ENCODE results near the gene KLRC2. TPM values are rescaled to one million over a fixed set of nuclear protein-coding genes. Genes with fewer than 3 reads are reported as not detected.

KLRC2 gene
- total and polyA plus RNA-seq, 2 of the 4 experiments (the other 2 are of a cell fraction) = not detected

DNA sequence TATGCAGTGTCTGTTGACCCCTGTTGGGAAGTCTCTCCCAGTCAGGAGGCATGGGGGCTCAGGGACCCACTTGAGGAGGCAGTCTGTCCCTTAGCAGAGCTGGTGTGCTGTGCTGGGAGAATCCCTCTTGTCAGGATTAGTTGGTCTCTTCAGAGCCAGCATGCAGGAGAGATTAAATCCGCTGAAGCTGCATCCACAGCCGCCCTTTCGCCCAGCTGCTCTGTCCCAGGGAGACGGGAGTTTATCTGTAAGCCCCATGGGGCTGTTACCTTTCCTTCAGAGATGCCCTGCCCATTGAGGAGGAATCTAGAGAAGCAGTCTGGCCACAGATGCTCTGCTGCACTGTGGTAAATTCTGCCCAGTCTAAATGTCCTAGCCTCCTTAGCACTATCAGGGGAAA is 30.5 kb upstream of the KLRC2 start:
- TF ChIP-seq SMC3 (IDR thresholded peaks at IDR 0.05; ENCODE audit: low read depth, low read length) (no peak), RFX5 (IDR thresholded peaks at IDR 0.05; ENCODE audit: low read depth, low read length) (no peak), RAD21 (IDR thresholded peaks at IDR 0.05; ENCODE audit: low read length) (no peak), MAZ (IDR thresholded peaks at IDR 0.05; ENCODE audit: borderline replicate concordance, low read depth, low read length) (no peak), FOS (IDR thresholded peaks at IDR 0.05; ENCODE audit: low read depth, low read length) (no peak), RCOR1 (IDR thresholded peaks at IDR 0.05; ENCODE audit: insufficient replicate concordance, low read length) (no peak), BHLHE40 (IDR thresholded peaks at IDR 0.05; ENCODE audit: low read depth, low read length) (no peak), CHD1 (IDR thresholded peaks at IDR 0.05; ENCODE audit: low read depth, low read length) (no peak), MAFK (IDR thresholded peaks at IDR 0.05; ENCODE audit: low read depth, low read length) (no peak), POLR2A (IDR thresholded peaks at IDR 0.05; ENCODE audit: low read depth, low read length) (no peak), NFE2L2 (IDR thresholded peaks at IDR 0.05; ENCODE audit: low read depth, low read length) (no peak), MXI1 (IDR thresholded peaks at IDR 0.05; ENCODE audit: borderline replicate concordance, low read depth, low read length) (no peak), CEBPB (IDR thresholded peaks at IDR 0.05; ENCODE audit: low read depth, low read length) (no peak)
- TF ChIP-seq, protein P1, sequence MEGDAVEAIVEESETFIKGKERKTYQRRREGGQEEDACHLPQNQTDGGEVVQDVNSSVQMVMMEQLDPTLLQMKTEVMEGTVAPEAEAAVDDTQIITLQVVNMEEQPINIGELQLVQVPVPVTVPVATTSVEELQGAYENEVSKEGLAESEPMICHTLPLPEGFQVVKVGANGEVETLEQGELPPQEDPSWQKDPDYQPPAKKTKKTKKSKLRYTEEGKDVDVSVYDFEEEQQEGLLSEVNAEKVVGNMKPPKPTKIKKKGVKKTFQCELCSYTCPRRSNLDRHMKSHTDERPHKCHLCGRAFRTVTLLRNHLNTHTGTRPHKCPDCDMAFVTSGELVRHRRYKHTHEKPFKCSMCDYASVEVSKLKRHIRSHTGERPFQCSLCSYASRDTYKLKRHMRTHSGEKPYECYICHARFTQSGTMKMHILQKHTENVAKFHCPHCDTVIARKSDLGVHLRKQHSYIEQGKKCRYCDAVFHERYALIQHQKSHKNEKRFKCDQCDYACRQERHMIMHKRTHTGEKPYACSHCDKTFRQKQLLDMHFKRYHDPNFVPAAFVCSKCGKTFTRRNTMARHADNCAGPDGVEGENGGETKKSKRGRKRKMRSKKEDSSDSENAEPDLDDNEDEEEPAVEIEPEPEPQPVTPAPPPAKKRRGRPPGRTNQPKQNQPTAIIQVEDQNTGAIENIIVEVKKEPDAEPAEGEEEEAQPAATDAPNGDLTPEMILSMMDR (conservative IDR thresholded peaks at IDR 0.05; ENCODE audit: low read depth, low read length) = no peak
- TF ChIP-seq, protein P2, sequence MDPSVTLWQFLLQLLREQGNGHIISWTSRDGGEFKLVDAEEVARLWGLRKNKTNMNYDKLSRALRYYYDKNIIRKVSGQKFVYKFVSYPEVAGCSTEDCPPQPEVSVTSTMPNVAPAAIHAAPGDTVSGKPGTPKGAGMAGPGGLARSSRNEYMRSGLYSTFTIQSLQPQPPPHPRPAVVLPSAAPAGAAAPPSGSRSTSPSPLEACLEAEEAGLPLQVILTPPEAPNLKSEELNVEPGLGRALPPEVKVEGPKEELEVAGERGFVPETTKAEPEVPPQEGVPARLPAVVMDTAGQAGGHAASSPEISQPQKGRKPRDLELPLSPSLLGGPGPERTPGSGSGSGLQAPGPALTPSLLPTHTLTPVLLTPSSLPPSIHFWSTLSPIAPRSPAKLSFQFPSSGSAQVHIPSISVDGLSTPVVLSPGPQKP (IDR thresholded peaks at IDR 0.05; ENCODE audit: borderline replicate concordance, low read depth, low read length) = no peak
- TF ChIP-seq, protein P3, sequence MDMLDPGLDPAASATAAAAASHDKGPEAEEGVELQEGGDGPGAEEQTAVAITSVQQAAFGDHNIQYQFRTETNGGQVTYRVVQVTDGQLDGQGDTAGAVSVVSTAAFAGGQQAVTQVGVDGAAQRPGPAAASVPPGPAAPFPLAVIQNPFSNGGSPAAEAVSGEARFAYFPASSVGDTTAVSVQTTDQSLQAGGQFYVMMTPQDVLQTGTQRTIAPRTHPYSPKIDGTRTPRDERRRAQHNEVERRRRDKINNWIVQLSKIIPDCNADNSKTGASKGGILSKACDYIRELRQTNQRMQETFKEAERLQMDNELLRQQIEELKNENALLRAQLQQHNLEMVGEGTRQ (IDR thresholded peaks at IDR 0.05; ENCODE audit: low read depth, low read length) = no peak
- no peak overlapping the region for H2AK9ac ChIP-seq (replicated peaks; ENCODE audit: low read depth, low read length, poor library complexity)
- H2AK5ac ChIP-seq (ENCODE audit: low read depth, low read length) = no peak overlapping the region
- no peak overlapping the region for H2BK20ac ChIP-seq (ENCODE audit: low read depth, low read length)
- H3K9me3 ChIP-seq (ENCODE audit: control insufficient read depth, insufficient read depth, low read length) = no peaks in the 10 kb centered on the region
- ChIA-PET POLR2A (ENCODE audit: unreplicated experiment) (no interaction called here), CTCF (no interaction called here)
- no peak overlapping the region for H3K4ac ChIP-seq (ENCODE audit: low read depth, low read length)
- H3K9me1 ChIP-seq (ENCODE audit: insufficient read depth, low read length) = no peaks in the 10 kb centered on the region
- H4K8ac ChIP-seq (ENCODE audit: low read depth in 2 of 2, low read length in 2 of 2) = no peak overlapping the region
- 72% methylated on average over 4 of the region's 4 CpGs; no CpG with 5 or more reads in 1 of the 2 experiments for WGBS, 2 experiments (ENCODE audit: extremely low coverage in 2 of 2, insufficient read length in 1 of 2)
- H3K23ac ChIP-seq (ENCODE audit: low read depth, low read length) = no peak overlapping the region
- H3K56ac ChIP-seq (ENCODE audit: extremely low read depth, insufficient read depth, low read length) = no peak overlapping the region
- no peak overlapping the region for H4K5ac ChIP-seq (ENCODE audit: low read depth, low read length)
- H3K18ac ChIP-seq (ENCODE audit: low read depth, low read length) = no peak overlapping the region
- H3K36me3 ChIP-seq (ENCODE audit: control insufficient read depth, insufficient read depth, low read length) = no peaks in the 10 kb centered on the region
- no peak overlapping the region for H2BK120ac ChIP-seq (ENCODE audit: low read depth, low read length)
- H2AFZ ChIP-seq (replicated peaks; ENCODE audit: low read length, poor library complexity) = no peak overlapping the region
- H3K4me3 ChIP-seq (ENCODE audit: insufficient read depth, low read depth, low read length) = no peak overlapping the region
- no peaks in the 10 kb centered on the region for H4K20me1 ChIP-seq (ENCODE audit: insufficient read depth, low read length)
- H2BK15ac ChIP-seq (ENCODE audit: low read depth, low read length) = no peak overlapping the region
- no peak overlapping the region for H3K4me2 ChIP-seq (ENCODE audit: low read depth, low read length)
- dilution Hi-C loops (cut with HindIII; ENCODE audit: low sequenced_read_pairs, unreplicated experiment) = no loop called here
- H3K27ac ChIP-seq (ENCODE audit: insufficient read depth, low read length) = no peak overlapping the region
- no TSS peak for BruUV-seq (replicated peaks)
- H4K91ac ChIP-seq (ENCODE audit: insufficient read depth, low read depth, low read length) = no peak overlapping the region
- DNase-seq (no peak), ATAC-seq (ENCODE audit: low read depth) (no peak)
- H3K9ac ChIP-seq (ENCODE audit: low read depth, low read length) = no peak overlapping the region
- intact Hi-C loops (cut with micrococcal nuclease) = no loop called here
- no peaks in the 10 kb centered on the region for H3K79me1 ChIP-seq (ENCODE audit: low read depth in 1 of 2, low read length in 2 of 2)
- no peak overlapping the region for H3K14ac ChIP-seq (replicated peaks; ENCODE audit: low read depth, low read length)
- no peaks in the 10 kb centered on the region for H3K27me3 ChIP-seq (ENCODE audit: control insufficient read depth, insufficient read depth, low read length)
- no peak overlapping the region for H2BK5ac ChIP-seq (ENCODE audit: low read depth, low read length, poor library complexity, severe bottlenecking)
- H3K4me1 ChIP-seq (ENCODE audit: control insufficient read depth, insufficient read depth, low read length) = no peaks in the 10 kb centered on the region
- in situ Hi-C loops (cut with MboI; ENCODE audit: low sequenced_read_pairs) = no loop called here

Data from IMR-90 (cell line).